Pulmonary artery endothelial cell (primary cell): ENCODE results near the gene HAUS7. TPM values are rescaled to one million over a fixed set of nuclear protein-coding genes. Genes with fewer than 3 reads are reported as not detected.

Experiments used
- DNase-seq: peaks from one replicate; pipeline ENCODE4 v3.0.0-alpha.2; 2011; ENCODE audit warnings: low read depth, low spot score
- total RNA-seq: library from RNA; depleted of rRNA; stranded (reverse); fragments of >200 nt; gene quantifications from 2 replicates; pipeline ENCODE4 v1.2.3, GENCODE V29; 2014

The HAUS7 gene
- total RNA-seq, 1 donor from 2014 or later, result 25.3 TPM

GRCh38 chrX:153456704-153457103 is 13.7 kb downstream of the HAUS7 start:
- DNase-seq, result no peak

- DNase-seq, result no peak
Observed at GRCh38 chrX:153456161-153456560, 14.2 kb downstream of the HAUS7 start.

- DNase-seq, result no peak
Observed at GRCh38 chrX:153455571-153455970, 14.8 kb downstream of the HAUS7 start.

GRCh38 chrX:153454901-153455550 is 15.3 kb downstream of the HAUS7 start:
- no peak for DNase-seq

- no peak for DNase-seq
Observed at GRCh38 chrX:153450949-153451277, 19.5 kb downstream of the HAUS7 start.

GRCh38 chrX:153450114-153450948 is 20.0 kb downstream of the HAUS7 start:
- no peak for DNase-seq

- no peak for DNase-seq
Observed at GRCh38 chrX:153449368-153450113, 20.8 kb downstream of the HAUS7 start.

- DNase-seq, result no peak
Observed at GRCh38 chrX:153448556-153449367, 21.6 kb downstream of the HAUS7 start.

- no peak for DNase-seq
Observed at GRCh38 chrX:153447581-153447960, 22.8 kb downstream of the HAUS7 start.

- no peak for DNase-seq
Observed at GRCh38 chrX:153446950-153447580, 23.3 kb downstream of the HAUS7 start.

GRCh38 chrX:153446636-153446936 is 23.8 kb downstream of the HAUS7 start:
- DNase-seq, result no peak

GRCh38 chrX:153445856-153446635 is 24.3 kb downstream of the HAUS7 start, which contains the start of gene TREX2:
Gene TREX2 (minus strand): TSS chrX:153446056. CDS start chrX:153445430, 626 bp downstream.
- no peak for DNase-seq

GRCh38 chrX:153445106-153445855 is 25.1 kb downstream of the HAUS7 start:
- no peak for DNase-seq

- DNase-seq, result no peak
Observed at GRCh38 chrX:153444333-153445011, 25.9 kb downstream of the HAUS7 start.

GRCh38 chrX:153443476-153444332 is 26.7 kb downstream of the HAUS7 start:
- DNase-seq, result no peak

- no peak for DNase-seq
Observed at GRCh38 chrX:153442463-153442862, 27.9 kb downstream of the HAUS7 start.

- no peak for DNase-seq
Observed at GRCh38 chrX:153441981-153442380, 28.4 kb downstream of the HAUS7 start.

GRCh38 chrX:153441296-153441695 is 29.1 kb downstream of the HAUS7 start:
- DNase-seq, result no peak
